SK-N-SH treated with all-trans-retinoic acid at 6 μM for 48 hours (cell line): ENCODE results near the gene YIPF1.

Source experiments
- ATAC-seq: fragments of 200-7000 bp; cut with Tn5 transposase; 3 replicates; pipeline ENCODE4 v1.9.1; 2020; ENCODE audit warnings: mild to moderate bottlenecking, moderate library complexity
- ARNTL ChIP-seq: fragments of 450-650 bp; formaldehyde crosslinking; IDR thresholded peaks from 2 replicates; pipeline ENCODE4 v1.5.0; 2020; ENCODE audit warnings: low read depth, mild to moderate bottlenecking, moderate library complexity, borderline replicate concordance
- BACH2 ChIP-seq: fragments of 250-450 bp; sonication (Bioruptor Pico); IDR thresholded peaks from 2 replicates; pipeline ENCODE4 v1.9.0; 2021; ENCODE audit warnings: mild to moderate bottlenecking, borderline replicate concordance
- CSDC2 ChIP-seq: fragments of 250-450 bp; sonication (Bioruptor Pico); IDR thresholded peaks from 2 replicates; pipeline ENCODE4 v1.5.0; 2020; ENCODE audit warnings: mild to moderate bottlenecking, moderate library complexity
- ESRRG ChIP-seq: fragments of 250-450 bp; sonication (Bioruptor Pico); IDR thresholded peaks from 2 replicates; pipeline ENCODE4 v1.6.1; 2021; ENCODE audit warnings: mild to moderate bottlenecking
- GLIS3 ChIP-seq: fragments of 250-450 bp; sonication (Bioruptor Pico); IDR thresholded peaks from 2 replicates; pipeline ENCODE4 v1.5.0; 2020; ENCODE audit warnings: mild to moderate bottlenecking, moderate library complexity
- OSR1 ChIP-seq: fragments of 250-450 bp; sonication (Bioruptor Pico); IDR thresholded peaks from 2 replicates; pipeline ENCODE4 v1.8.0; 2022; ENCODE audit warnings: moderate library complexity, mild to moderate bottlenecking, inconsistent platforms
- PPARA ChIP-seq: fragments of 250-450 bp; sonication (Bioruptor Pico); IDR thresholded peaks from 2 replicates; pipeline ENCODE4 v1.5.0; 2020; ENCODE audit warnings: mild to moderate bottlenecking, borderline replicate concordance
- SNAI2 ChIP-seq: fragments of 250-450 bp; sonication (Bioruptor Pico); IDR thresholded peaks from 2 replicates; pipeline ENCODE4 v1.5.0; 2020; ENCODE audit warnings: mild to moderate bottlenecking, moderate library complexity
- TCF4 ChIP-seq: fragments of 250-450 bp; sonication (Bioruptor Pico); IDR thresholded peaks from 2 replicates; pipeline ENCODE4 v1.8.0; 2021; ENCODE audit warnings: mild to moderate bottlenecking, moderate library complexity, borderline replicate concordance
- ZC3H10 ChIP-seq: fragments of 250-450 bp; sonication (Bioruptor Pico); IDR thresholded peaks from 2 replicates; pipeline ENCODE4 v1.5.1; 2021; ENCODE audit warnings: mild to moderate bottlenecking, moderate library complexity
- ZFP3 ChIP-seq: fragments of 250-450 bp; sonication (Bioruptor Pico); IDR thresholded peaks from 2 replicates; pipeline ENCODE4 v1.5.0; 2020; ENCODE audit warnings: mild to moderate bottlenecking, moderate library complexity
- ZFP30 ChIP-seq: fragments of 450-650 bp; formaldehyde crosslinking; IDR thresholded peaks from 2 replicates; pipeline ENCODE4 v1.5.0; 2022; ENCODE audit warnings: mild to moderate bottlenecking, moderate library complexity
- ZNF565 ChIP-seq: fragments of 450-650 bp; formaldehyde crosslinking; conservative IDR thresholded peaks from 2 replicates; pipeline ENCODE4 v1.5.0; 2020; ENCODE audit warnings: low read depth, mild to moderate bottlenecking, moderate library complexity
- ZNF70 ChIP-seq: fragments of 450-650 bp; formaldehyde crosslinking; IDR thresholded peaks from 2 replicates; pipeline ENCODE4 v1.5.0; 2020; ENCODE audit warnings: mild to moderate bottlenecking, moderate library complexity
- ZNF8 ChIP-seq: fragments of 450-650 bp; formaldehyde crosslinking; IDR thresholded peaks from 2 replicates; pipeline ENCODE4 v1.5.0; 2020; ENCODE audit warnings: mild to moderate bottlenecking, moderate library complexity
- TF ChIP-seq, protein P1 (sequence below): fragments of 250-450 bp; sonication (Bioruptor Pico); IDR thresholded peaks from 2 replicates; pipeline ENCODE4 v1.5.1; 2021; ENCODE audit warnings: mild to moderate bottlenecking, moderate library complexity
- TF ChIP-seq, protein P2 (sequence below): fragments of 250-450 bp; sonication (Bioruptor Pico); IDR thresholded peaks from 2 replicates; pipeline ENCODE4 v1.5.1; 2020; ENCODE audit warnings: low read depth, mild to moderate bottlenecking, moderate library complexity
- TF ChIP-seq, protein P3 (sequence below): fragments of 250-450 bp; sonication (Bioruptor Pico); IDR thresholded peaks from 2 replicates; pipeline ENCODE4 v1.8.0; 2020; ENCODE audit warnings: mild to moderate bottlenecking, moderate library complexity, borderline replicate concordance

The YIPF1 gene

GRCh38 chr1:53871221-53871620 lies 18.4 kb downstream of the YIPF1 start:
- no peak for ATAC-seq
- TF ChIP-seq ZFP3 (no peak), ZNF70 (CRISPR knock-in tag) (no peak), ZC3H10 (CRISPR knock-in tag) (no peak), OSR1 (no peak), CSDC2 (no peak), BACH2 (CRISPR knock-in tag) (no peak), ZNF565 (CRISPR knock-in tag) (no peak), ZFP30 (CRISPR knock-in tag) (no peak), SNAI2 (CRISPR knock-in tag) (no peak), TCF4 (no peak), ARNTL (CRISPR knock-in tag) (no peak), PPARA (CRISPR knock-in tag) (no peak), ESRRG (CRISPR knock-in tag) (no peak), GLIS3 (no peak)
- TF ChIP-seq, protein P1, sequence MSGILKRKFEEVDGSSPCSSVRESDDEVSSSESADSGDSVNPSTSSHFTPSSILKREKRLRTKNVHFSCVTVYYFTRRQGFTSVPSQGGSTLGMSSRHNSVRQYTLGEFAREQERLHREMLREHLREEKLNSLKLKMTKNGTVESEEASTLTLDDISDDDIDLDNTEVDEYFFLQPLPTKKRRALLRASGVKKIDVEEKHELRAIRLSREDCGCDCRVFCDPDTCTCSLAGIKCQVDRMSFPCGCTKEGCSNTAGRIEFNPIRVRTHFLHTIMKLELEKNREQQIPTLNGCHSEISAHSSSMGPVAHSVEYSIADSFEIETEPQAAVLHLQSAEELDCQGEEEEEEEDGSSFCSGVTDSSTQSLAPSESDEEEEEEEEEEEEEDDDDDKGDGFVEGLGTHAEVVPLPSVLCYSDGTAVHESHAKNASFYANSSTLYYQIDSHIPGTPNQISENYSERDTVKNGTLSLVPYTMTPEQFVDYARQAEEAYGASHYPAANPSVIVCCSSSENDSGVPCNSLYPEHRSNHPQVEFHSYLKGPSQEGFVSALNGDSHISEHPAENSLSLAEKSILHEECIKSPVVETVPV (CRISPR knock-in tag): no peak
- TF ChIP-seq, protein P2, sequence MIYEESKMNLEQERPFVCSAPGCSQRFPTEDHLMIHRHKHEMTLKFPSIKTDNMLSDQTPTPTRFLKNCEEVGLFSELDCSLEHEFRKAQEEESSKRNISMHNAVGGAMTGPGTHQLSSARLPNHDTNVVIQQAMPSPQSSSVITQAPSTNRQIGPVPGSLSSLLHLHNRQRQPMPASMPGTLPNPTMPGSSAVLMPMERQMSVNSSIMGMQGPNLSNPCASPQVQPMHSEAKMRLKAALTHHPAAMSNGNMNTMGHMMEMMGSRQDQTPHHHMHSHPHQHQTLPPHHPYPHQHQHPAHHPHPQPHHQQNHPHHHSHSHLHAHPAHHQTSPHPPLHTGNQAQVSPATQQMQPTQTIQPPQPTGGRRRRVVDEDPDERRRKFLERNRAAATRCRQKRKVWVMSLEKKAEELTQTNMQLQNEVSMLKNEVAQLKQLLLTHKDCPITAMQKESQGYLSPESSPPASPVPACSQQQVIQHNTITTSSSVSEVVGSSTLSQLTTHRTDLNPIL (CRISPR knock-in tag): no peak

GRCh38 chr1:53869454-53870117 lies 20.0 kb downstream of the YIPF1 start:
- no peak for TF ChIP-seq ZNF8 (CRISPR knock-in tag)
- TF ChIP-seq CSDC2: no peak
- no peak for TF ChIP-seq ZC3H10 (CRISPR knock-in tag)
- no peak for TF ChIP-seq TCF4
- no peak for TF ChIP-seq BACH2 (CRISPR knock-in tag)
- TF ChIP-seq, protein P3, sequence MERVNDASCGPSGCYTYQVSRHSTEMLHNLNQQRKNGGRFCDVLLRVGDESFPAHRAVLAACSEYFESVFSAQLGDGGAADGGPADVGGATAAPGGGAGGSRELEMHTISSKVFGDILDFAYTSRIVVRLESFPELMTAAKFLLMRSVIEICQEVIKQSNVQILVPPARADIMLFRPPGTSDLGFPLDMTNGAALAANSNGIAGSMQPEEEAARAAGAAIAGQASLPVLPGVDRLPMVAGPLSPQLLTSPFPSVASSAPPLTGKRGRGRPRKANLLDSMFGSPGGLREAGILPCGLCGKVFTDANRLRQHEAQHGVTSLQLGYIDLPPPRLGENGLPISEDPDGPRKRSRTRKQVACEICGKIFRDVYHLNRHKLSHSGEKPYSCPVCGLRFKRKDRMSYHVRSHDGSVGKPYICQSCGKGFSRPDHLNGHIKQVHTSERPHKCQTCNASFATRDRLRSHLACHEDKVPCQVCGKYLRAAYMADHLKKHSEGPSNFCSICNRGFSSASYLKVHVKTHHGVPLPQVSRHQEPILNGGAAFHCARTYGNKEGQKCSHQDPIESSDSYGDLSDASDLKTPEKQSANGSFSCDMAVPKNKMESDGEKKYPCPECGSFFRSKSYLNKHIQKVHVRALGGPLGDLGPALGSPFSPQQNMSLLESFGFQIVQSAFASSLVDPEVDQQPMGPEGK (CRISPR knock-in tag): no peak
- no peak for TF ChIP-seq ZNF565 (CRISPR knock-in tag)
- TF ChIP-seq SNAI2 (CRISPR knock-in tag): no peak
- TF ChIP-seq GLIS3: no peak
- no peak for TF ChIP-seq ESRRG (CRISPR knock-in tag)
- TF ChIP-seq ZFP3: no peak
- no peak for ATAC-seq

GRCh38 chr1:53868565-53868964 lies 21.0 kb downstream of the YIPF1 start:
- TF ChIP-seq ARNTL (CRISPR knock-in tag): no peak
- TF ChIP-seq, protein P1 (CRISPR knock-in tag): no peak
- no peak for TF ChIP-seq OSR1
- TF ChIP-seq, protein P2 (CRISPR knock-in tag): no peak
- TF ChIP-seq, protein P3 (CRISPR knock-in tag): no peak
- TF ChIP-seq, all 23 proteins: peak for 0

More at GRCh38 chr1:53868565-53868964, 21.0 kb downstream of the YIPF1 start:
- no peak for ATAC-seq
